Measurements from ENCODE around the gene SZRD1.

Gene SZRD1

DNA sequence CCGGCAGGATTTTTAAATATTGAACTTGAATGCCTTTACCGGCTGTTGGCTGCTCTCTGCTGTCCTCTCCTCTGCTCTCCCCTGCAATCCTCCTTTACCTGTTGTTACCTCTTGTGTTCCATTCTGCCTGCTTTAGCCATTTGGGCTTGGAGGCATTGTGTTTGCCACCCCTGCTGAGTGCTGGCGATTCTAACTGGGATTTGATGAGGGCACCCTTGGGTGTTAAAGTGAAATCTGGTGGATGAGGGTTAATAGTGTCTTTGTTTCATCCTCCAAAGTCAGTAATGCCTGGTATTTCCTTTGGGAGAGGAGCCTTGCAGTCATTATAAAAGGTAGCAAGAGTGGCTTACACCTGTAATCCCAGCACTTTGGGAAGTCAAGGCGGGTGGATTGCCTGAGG lies 9.9 kb downstream of the SZRD1 start:
- TF ChIP-seq POLR2AphosphoS5 (IDR thresholded peaks at IDR 0.05; ENCODE audit: low read depth, low read length) (no peak), SIN3A (IDR thresholded peaks at IDR 0.05; ENCODE audit: borderline replicate concordance, insufficient read depth, low read length) (no peak), REST (IDR thresholded peaks at IDR 0.05; ENCODE audit: insufficient read depth in 1 of 2, low read depth in 2 of 2, low read length in 2 of 2) (no peak), FOXP2 (optimal IDR thresholded peaks at IDR 0.05; ENCODE audit: borderline replicate concordance, extremely low read depth, extremely low read length, insufficient read depth) (no peak), TAF1 (IDR thresholded peaks at IDR 0.05; ENCODE audit: borderline replicate concordance, insufficient read depth, low read length) (no peak)

GRCh38 chr1:16378443-16378842 lies 11.4 kb downstream of the SZRD1 start:
- no peak for TF ChIP-seq POLR2AphosphoS5 (IDR thresholded peaks at IDR 0.05; ENCODE audit: low read depth, low read length)
- no peak for TF ChIP-seq FOXP2 (optimal IDR thresholded peaks at IDR 0.05; ENCODE audit: borderline replicate concordance, extremely low read depth, extremely low read length, insufficient read depth)
- TF ChIP-seq REST (IDR thresholded peaks at IDR 0.05; ENCODE audit: insufficient read depth in 1 of 2, low read depth in 2 of 2, low read length in 2 of 2), result no peak
- no peak for TF ChIP-seq TAF1 (IDR thresholded peaks at IDR 0.05; ENCODE audit: borderline replicate concordance, insufficient read depth, low read length)
- TF ChIP-seq SIN3A (IDR thresholded peaks at IDR 0.05; ENCODE audit: borderline replicate concordance, insufficient read depth, low read length), result no peak

- no peak for TF ChIP-seq TAF1 (IDR thresholded peaks at IDR 0.05; ENCODE audit: borderline replicate concordance, insufficient read depth, low read length)
- TF ChIP-seq POLR2AphosphoS5 (IDR thresholded peaks at IDR 0.05; ENCODE audit: low read depth, low read length), result no peak
- TF ChIP-seq SIN3A (IDR thresholded peaks at IDR 0.05; ENCODE audit: borderline replicate concordance, insufficient read depth, low read length), result no peak
- TF ChIP-seq REST (IDR thresholded peaks at IDR 0.05; ENCODE audit: insufficient read depth in 1 of 2, low read depth in 2 of 2, low read length in 2 of 2), result no peak
These were observed 13.8 kb downstream of the SZRD1 start for GRCh38 chr1:16380868-16381267.

GRCh38 chr1:16383888-16384287 lies 16.8 kb downstream of the SZRD1 start:
- TF ChIP-seq POLR2AphosphoS5 (IDR thresholded peaks at IDR 0.05; ENCODE audit: low read depth, low read length) (no peak), SIN3A (IDR thresholded peaks at IDR 0.05; ENCODE audit: borderline replicate concordance, insufficient read depth, low read length) (no peak), REST (IDR thresholded peaks at IDR 0.05; ENCODE audit: insufficient read depth in 1 of 2, low read depth in 2 of 2, low read length in 2 of 2) (no peak), FOXP2 (optimal IDR thresholded peaks at IDR 0.05; ENCODE audit: borderline replicate concordance, extremely low read depth, extremely low read length, insufficient read depth) (no peak), TAF1 (IDR thresholded peaks at IDR 0.05; ENCODE audit: borderline replicate concordance, insufficient read depth, low read length) (no peak)
